GM19463 (cell line): ENCODE data around the gene PDZD2.
"Not testable (repeated sequence)": the region's sequence is repeated elsewhere in the genome, so short reads cannot be mapped to it uniquely, and the experiment has no call there.

Experiments used
- ATAC-seq: cut with Tn5 transposase; IDR thresholded peaks from one replicate; pipeline ENCODE4 v1.9.1; 2021; ENCODE audit warnings: mild to moderate bottlenecking, moderate library complexity; ENCODE audit not compliant: unreplicated experiment

Gene PDZD2

GRCh38 chr5:31995714-31996113 is 356.8 kb downstream of the PDZD2 start:
- no peak for ATAC-seq

GRCh38 chr5:31996909-31997308 is 358.0 kb downstream of the PDZD2 start:
- ATAC-seq = no peak

- ATAC-seq = no peak
These were observed 360.5 kb downstream of the PDZD2 start for GRCh38 chr5:31999470-31999869.

GRCh38 chr5:32000731-32001130 is 361.8 kb downstream of the PDZD2 start:
- ATAC-seq = no peak

GRCh38 chr5:32001284-32001683 is 362.4 kb downstream of the PDZD2 start:
- ATAC-seq = no peak

- ATAC-seq = no peak
These were observed 362.8 kb downstream of the PDZD2 start for GRCh38 chr5:32001707-32002106.

GRCh38 chr5:32002755-32003154 is 363.8 kb downstream of the PDZD2 start:
- no peak for ATAC-seq

GRCh38 chr5:32003981-32004380 is 365.1 kb downstream of the PDZD2 start:
- ATAC-seq = no peak

- ATAC-seq = peak; percentile 86
These were observed 365.5 kb downstream of the PDZD2 start for GRCh38 chr5:32004404-32004803.

- no peak for ATAC-seq
These were observed 369.8 kb downstream of the PDZD2 start for GRCh38 chr5:32008746-32009145.

GRCh38 chr5:32013658-32014057 is 374.7 kb downstream of the PDZD2 start:
- no peak for ATAC-seq

GRCh38 chr5:32014096-32014745 is 375.3 kb downstream of the PDZD2 start:
- ATAC-seq = peak; percentile 34

- ATAC-seq = not testable (repeated sequence)
These were observed 376.3 kb downstream of the PDZD2 start for GRCh38 chr5:32015262-32015661.

GRCh38 chr5:32017692-32018367 is 378.9 kb downstream of the PDZD2 start:
- ATAC-seq = no peak

- ATAC-seq = no peak
These were observed 379.8 kb downstream of the PDZD2 start for GRCh38 chr5:32018476-32019436.

GRCh38 chr5:32020271-32020670 is 381.3 kb downstream of the PDZD2 start:
- ATAC-seq = peak; percentile 76

- ATAC-seq = no peak
These were observed 382.0 kb downstream of the PDZD2 start for GRCh38 chr5:32020946-32021345.

- no peak for ATAC-seq
These were observed 382.8 kb downstream of the PDZD2 start for GRCh38 chr5:32021771-32022170.

- ATAC-seq = no peak
These were observed 383.7 kb downstream of the PDZD2 start for GRCh38 chr5:32022638-32023037.

- no peak for ATAC-seq
These were observed 384.9 kb downstream of the PDZD2 start for GRCh38 chr5:32023816-32024215.

- no peak for ATAC-seq
These were observed 385.8 kb downstream of the PDZD2 start for GRCh38 chr5:32024751-32025150.
